Measurements from ENCODE around the gene B3GNT2. TPM values are rescaled to one million over a fixed set of nuclear protein-coding genes. Genes with fewer than 3 reads are reported as not detected.

The B3GNT2 gene
- total RNA-seq, 1 donor from 2014 or later = 32.8 TPM

- DNase-seq (ENCODE audit: low spot score) = no peak
- intact Hi-C loops (cut with micrococcal nuclease) = no loop called here
- Mint-ChIP-seq H3K4me3 (no peak overlapping the region), H3K9me3 (peaks cover 13% of the 10 kb centered on the region), H3K4me1 (ENCODE audit: low read depth) (peaks cover 81% of the 10 kb centered on the region), H3K27me3 (ENCODE audit: insufficient read depth) (no peaks in the 10 kb centered on the region), H3K36me3 (ENCODE audit: low read depth) (peaks cover 21% of the 10 kb centered on the region), H3K27ac (no peak overlapping the region)
These were observed 20.7 kb downstream of the B3GNT2 start for GRCh38 chr2:62216616-62217015.

GRCh38 chr2:62217421-62217820, 21.5 kb downstream of the B3GNT2 start:
- Mint-ChIP-seq H3K27me3 (ENCODE audit: insufficient read depth) (no peaks in the 10 kb centered on the region), H3K36me3 (ENCODE audit: low read depth) (peaks cover 20% of the 10 kb centered on the region), H3K4me3 (no peak overlapping the region), H3K27ac (no peak overlapping the region), H3K4me1 (ENCODE audit: low read depth) (peaks cover 83% of the 10 kb centered on the region), H3K9me3 (peaks cover 5% of the 10 kb centered on the region)
- no peak for DNase-seq (ENCODE audit: low spot score)
- intact Hi-C loops (cut with micrococcal nuclease) = no loop called here

GRCh38 chr2:62217970-62218369, 22.1 kb downstream of the B3GNT2 start:
- H3K4me1 Mint-ChIP-seq (ENCODE audit: low read depth) = peaks cover 85% of the 10 kb centered on the region

GRCh38 chr2:62219407-62220159, 23.7 kb downstream of the B3GNT2 start:
- no peaks in the 10 kb centered on the region for H3K27me3 Mint-ChIP-seq (ENCODE audit: insufficient read depth)
- H3K4me1 Mint-ChIP-seq (ENCODE audit: low read depth) = peaks cover 78% of the 10 kb centered on the region
- peaks cover 3% of the 10 kb centered on the region for H3K9me3 Mint-ChIP-seq
- peak overlapping the region; percentile 28 for H3K27ac Mint-ChIP-seq
- peaks cover 31% of the 10 kb centered on the region for H3K36me3 Mint-ChIP-seq (ENCODE audit: low read depth)
- H3K4me3 Mint-ChIP-seq = no peak overlapping the region
- DNase-seq (ENCODE audit: low spot score) = no peak
- intact Hi-C loops (cut with micrococcal nuclease) = no loop called here

More at GRCh38 chr2:62217970-62218369, 22.1 kb downstream of the B3GNT2 start:
- Mint-ChIP-seq H3K9me3 (peaks cover 3% of the 10 kb centered on the region), H3K27ac (no peak overlapping the region), H3K36me3 (ENCODE audit: low read depth) (peaks cover 23% of the 10 kb centered on the region), H3K27me3 (ENCODE audit: insufficient read depth) (no peaks in the 10 kb centered on the region), H3K4me3 (no peak overlapping the region)
- no peak for DNase-seq (ENCODE audit: low spot score)
- intact Hi-C loops (cut with micrococcal nuclease) = no loop called here

- no peak for DNase-seq (ENCODE audit: low spot score)
- peaks cover 3% of the 10 kb centered on the region for H3K9me3 Mint-ChIP-seq
- H3K4me3 Mint-ChIP-seq = no peak overlapping the region
- intact Hi-C loops (cut with micrococcal nuclease) = no loop called here
- peaks cover 42% of the 10 kb centered on the region for H3K36me3 Mint-ChIP-seq (ENCODE audit: low read depth)
- peaks cover 73% of the 10 kb centered on the region for H3K4me1 Mint-ChIP-seq (ENCODE audit: low read depth)
- H3K27me3 Mint-ChIP-seq (ENCODE audit: insufficient read depth) = no peaks in the 10 kb centered on the region
- H3K27ac Mint-ChIP-seq = peak overlapping the region; percentile 68
These were observed 25.2 kb downstream of the B3GNT2 start for GRCh38 chr2:62221141-62221540.

GRCh38 chr2:62222171-62222570, 26.3 kb downstream of the B3GNT2 start:
- intact Hi-C loops (cut with micrococcal nuclease) = no loop called here
- Mint-ChIP-seq H3K36me3 (ENCODE audit: low read depth) (peaks cover 46% of the 10 kb centered on the region), H3K4me3 (no peak overlapping the region), H3K27ac (peak overlapping the region; percentile 35), H3K27me3 (ENCODE audit: insufficient read depth) (no peaks in the 10 kb centered on the region), H3K4me1 (ENCODE audit: low read depth) (peaks cover 63% of the 10 kb centered on the region), H3K9me3 (peaks cover 3% of the 10 kb centered on the region)
- no peak for DNase-seq (ENCODE audit: low spot score)

- Mint-ChIP-seq H3K9me3 (peaks cover 3% of the 10 kb centered on the region), H3K27ac (peak overlapping the region; percentile 67), H3K4me1 (ENCODE audit: low read depth) (peaks cover 65% of the 10 kb centered on the region), H3K36me3 (ENCODE audit: low read depth) (peaks cover 52% of the 10 kb centered on the region), H3K4me3 (no peak overlapping the region), H3K27me3 (ENCODE audit: insufficient read depth) (no peaks in the 10 kb centered on the region)
- intact Hi-C loops (cut with micrococcal nuclease) = no loop called here
- DNase-seq (ENCODE audit: low spot score) = no peak
These were observed 26.8 kb downstream of the B3GNT2 start for GRCh38 chr2:62222674-62223073.

- H3K27me3 Mint-ChIP-seq (ENCODE audit: insufficient read depth) = no peaks in the 10 kb centered on the region
These were observed 29.1 kb downstream of the B3GNT2 start for GRCh38 chr2:62224976-62225375.

GRCh38 chr2:62227386-62228075, 31.6 kb downstream of the B3GNT2 start:
- Mint-ChIP-seq H3K4me3 (no peak overlapping the region), H3K36me3 (ENCODE audit: low read depth) (peaks cover 43% of the 10 kb centered on the region), H3K27ac (peak overlapping the region; percentile 63), H3K27me3 (ENCODE audit: insufficient read depth) (no peaks in the 10 kb centered on the region), H3K4me1 (ENCODE audit: low read depth) (peaks cover 25% of the 10 kb centered on the region), H3K9me3 (no peaks in the 10 kb centered on the region)
- DNase-seq (ENCODE audit: low spot score) = no peak
- intact Hi-C loops (cut with micrococcal nuclease) = no loop called here

More at GRCh38 chr2:62224976-62225375, 29.1 kb downstream of the B3GNT2 start:
- Mint-ChIP-seq H3K9me3 (no peaks in the 10 kb centered on the region), H3K4me3 (no peak overlapping the region), H3K27ac (no peak overlapping the region), H3K36me3 (ENCODE audit: low read depth) (peaks cover 46% of the 10 kb centered on the region), H3K4me1 (ENCODE audit: low read depth) (peaks cover 43% of the 10 kb centered on the region)
- intact Hi-C loops (cut with micrococcal nuclease) = no loop called here
- no peak for DNase-seq (ENCODE audit: low spot score)

- H3K27ac Mint-ChIP-seq = no peak overlapping the region
- no peak overlapping the region for H3K4me3 Mint-ChIP-seq
- peaks cover 27% of the 10 kb centered on the region for H3K36me3 Mint-ChIP-seq (ENCODE audit: low read depth)
- no peaks in the 10 kb centered on the region for H3K9me3 Mint-ChIP-seq
- no peak for DNase-seq (ENCODE audit: low spot score)
- H3K27me3 Mint-ChIP-seq (ENCODE audit: insufficient read depth) = no peaks in the 10 kb centered on the region
- peaks cover 13% of the 10 kb centered on the region for H3K4me1 Mint-ChIP-seq (ENCODE audit: low read depth)
- intact Hi-C loops (cut with micrococcal nuclease) = no loop called here
These were observed 33.2 kb downstream of the B3GNT2 start for GRCh38 chr2:62229082-62229605.

GRCh38 chr2:62231541-62231940, 35.6 kb downstream of the B3GNT2 start:
- intact Hi-C loops (cut with micrococcal nuclease) = no loop called here
- no peak overlapping the region for H3K27ac Mint-ChIP-seq

GRCh38 chr2:62234755-62235655, 39.1 kb downstream of the B3GNT2 start:
- H3K4me1 Mint-ChIP-seq (ENCODE audit: low read depth) = peaks cover 7% of the 10 kb centered on the region
- H3K36me3 Mint-ChIP-seq (ENCODE audit: low read depth) = peaks cover 5% of the 10 kb centered on the region
- no peak overlapping the region for H3K27ac Mint-ChIP-seq
- no peaks in the 10 kb centered on the region for H3K9me3 Mint-ChIP-seq
- H3K27me3 Mint-ChIP-seq (ENCODE audit: insufficient read depth) = no peaks in the 10 kb centered on the region
- intact Hi-C loops (cut with micrococcal nuclease) = no loop called here
- no peak for DNase-seq (ENCODE audit: low spot score)
- no peak overlapping the region for H3K4me3 Mint-ChIP-seq

More at GRCh38 chr2:62231541-62231940, 35.6 kb downstream of the B3GNT2 start:
- Mint-ChIP-seq H3K9me3 (no peaks in the 10 kb centered on the region), H3K36me3 (ENCODE audit: low read depth) (peaks cover 12% of the 10 kb centered on the region), H3K4me3 (no peak overlapping the region), H3K4me1 (ENCODE audit: low read depth) (peaks cover 13% of the 10 kb centered on the region), H3K27me3 (ENCODE audit: insufficient read depth) (no peaks in the 10 kb centered on the region)
- DNase-seq (ENCODE audit: low spot score) = no peak
